HFFc6 (cell line): ENCODE data around the gene SLC30A10. TPM values are rescaled to one million over a fixed set of nuclear protein-coding genes. Genes with fewer than 3 reads are reported as not detected.
"Not testable (repeated sequence)": the region's sequence is repeated elsewhere in the genome, so short reads cannot be mapped to it uniquely, and the experiment has no call there.

Source experiments
- DNase-seq: peaks from one replicate; pipeline ENCODE4 v3.0.0-alpha.2; 2018
- H3K27ac Mint-ChIP-seq: 2 replicates; pipeline ENCODE4 v1.8.0; 2020; ENCODE audit warnings: mild to moderate bottlenecking, mixed read lengths
- H3K27me3 Mint-ChIP-seq: 2 replicates; pipeline ENCODE4 v1.8.0; 2021; ENCODE audit warnings: mild to moderate bottlenecking, moderate library complexity, mixed read lengths; ENCODE audit not compliant: insufficient read depth
- H3K36me3 Mint-ChIP-seq: 2 replicates; pipeline ENCODE4 v1.8.0; 2021; ENCODE audit warnings: low read depth, mixed read lengths
- H3K4me1 Mint-ChIP-seq: 2 replicates; pipeline ENCODE4 v1.8.0; 2020; ENCODE audit warnings: low read depth, mixed read lengths
- H3K4me3 Mint-ChIP-seq: 2 replicates; pipeline ENCODE4 v1.8.0; 2020; ENCODE audit warnings: mild to moderate bottlenecking, moderate library complexity, mixed read lengths
- H3K9me3 Mint-ChIP-seq: 2 replicates; pipeline ENCODE4 v1.8.0; 2020; ENCODE audit warnings: mild to moderate bottlenecking, mixed read lengths
- total RNA-seq, 6 experiments: library from RNA; stranded (reverse); fragmentation: NEBNext Ultra II Directional; extraction: Animal tissue kit (Norgen Biotek cat#: 25700); gene quantifications; 2 replicates in 1 of 6; 3 replicates in 5 of 6; pipeline ENCODE4 v1.2.3, GENCODE V29; 2021
- TF ChIP-seq, protein P1 (sequence below): fragments of 200-600 bp; sonication (generic); IDR thresholded peaks from 2 replicates; pipeline ENCODE4 v1.5.0; 2021; ENCODE audit warnings: antibody characterized with exemption, mild to moderate bottlenecking

Gene SLC30A10
- total RNA-seq, 6 experiments from 2014 or later, result not detected

DNA sequence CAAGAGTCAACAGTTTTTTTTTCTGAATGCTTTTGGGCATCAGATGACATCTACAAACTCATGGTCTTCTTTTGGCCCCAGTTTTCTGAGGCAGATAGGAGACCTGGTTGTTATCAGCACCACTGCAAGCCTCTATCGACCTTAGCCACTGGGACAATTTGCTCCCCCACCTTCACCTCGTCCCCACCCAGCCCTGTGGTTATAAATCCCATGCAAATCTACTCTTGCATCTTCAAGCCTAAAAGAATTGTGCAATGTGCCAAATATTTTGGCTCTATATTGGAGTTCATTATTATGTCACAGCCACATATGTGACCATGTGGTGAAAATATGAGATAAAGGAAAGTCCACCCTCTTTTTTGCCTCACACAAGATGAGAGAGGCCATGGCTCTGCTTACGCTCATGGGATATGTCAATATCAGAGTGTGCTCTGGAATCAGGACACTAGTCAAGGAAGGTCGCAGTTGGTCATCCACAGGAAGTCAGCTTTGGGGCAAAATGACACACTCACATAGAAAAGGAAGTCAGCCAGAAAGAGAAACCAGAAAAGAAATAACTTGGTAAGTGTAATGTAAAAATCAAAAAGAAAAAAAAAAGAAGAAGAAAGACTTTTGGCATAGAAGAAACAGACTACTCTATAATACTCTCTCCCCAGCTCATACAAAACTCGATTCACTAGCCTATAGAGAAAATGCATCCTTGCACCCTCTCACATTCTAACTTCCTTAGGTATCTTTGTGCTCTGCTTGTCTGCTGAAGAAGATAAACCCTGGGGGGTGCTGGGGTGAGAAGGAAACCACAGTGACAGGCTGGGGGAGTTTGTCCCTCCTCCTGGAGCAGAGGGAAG is 21.2 kb downstream of the SLC30A10 start:
- TF ChIP-seq, protein P1, sequence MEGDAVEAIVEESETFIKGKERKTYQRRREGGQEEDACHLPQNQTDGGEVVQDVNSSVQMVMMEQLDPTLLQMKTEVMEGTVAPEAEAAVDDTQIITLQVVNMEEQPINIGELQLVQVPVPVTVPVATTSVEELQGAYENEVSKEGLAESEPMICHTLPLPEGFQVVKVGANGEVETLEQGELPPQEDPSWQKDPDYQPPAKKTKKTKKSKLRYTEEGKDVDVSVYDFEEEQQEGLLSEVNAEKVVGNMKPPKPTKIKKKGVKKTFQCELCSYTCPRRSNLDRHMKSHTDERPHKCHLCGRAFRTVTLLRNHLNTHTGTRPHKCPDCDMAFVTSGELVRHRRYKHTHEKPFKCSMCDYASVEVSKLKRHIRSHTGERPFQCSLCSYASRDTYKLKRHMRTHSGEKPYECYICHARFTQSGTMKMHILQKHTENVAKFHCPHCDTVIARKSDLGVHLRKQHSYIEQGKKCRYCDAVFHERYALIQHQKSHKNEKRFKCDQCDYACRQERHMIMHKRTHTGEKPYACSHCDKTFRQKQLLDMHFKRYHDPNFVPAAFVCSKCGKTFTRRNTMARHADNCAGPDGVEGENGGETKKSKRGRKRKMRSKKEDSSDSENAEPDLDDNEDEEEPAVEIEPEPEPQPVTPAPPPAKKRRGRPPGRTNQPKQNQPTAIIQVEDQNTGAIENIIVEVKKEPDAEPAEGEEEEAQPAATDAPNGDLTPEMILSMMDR, result no peak
- peaks cover 13% of the 10 kb centered on the region for H3K9me3 Mint-ChIP-seq
- DNase-seq, result no peak

GRCh38 chr1:219906565-219906923 is 21.8 kb downstream of the SLC30A10 start:
- H3K4me3 Mint-ChIP-seq, H3K27ac Mint-ChIP-seq, H3K4me1 Mint-ChIP-seq, H3K36me3 Mint-ChIP-seq, H3K27me3 Mint-ChIP-seq, DNase-seq: not testable (repeated sequence)
- peaks cover 13% of the 10 kb centered on the region for H3K9me3 Mint-ChIP-seq

More for the DNA sequence above, 21.2 kb downstream of the SLC30A10 start:
- H3K27ac Mint-ChIP-seq, result no peak overlapping the region
- no peak overlapping the region for H3K4me3 Mint-ChIP-seq
- no peaks in the 10 kb centered on the region for H3K27me3 Mint-ChIP-seq
- H3K4me1 Mint-ChIP-seq, result no peaks in the 10 kb centered on the region
- no peaks in the 10 kb centered on the region for H3K36me3 Mint-ChIP-seq

GRCh38 chr1:219905524-219905923 is 22.8 kb downstream of the SLC30A10 start:
- Mint-ChIP-seq H3K27ac (no peak overlapping the region), H3K9me3 (peaks cover 16% of the 10 kb centered on the region), H3K4me1 (no peaks in the 10 kb centered on the region), H3K36me3 (no peaks in the 10 kb centered on the region), H3K27me3 (no peaks in the 10 kb centered on the region), H3K4me3 (no peak overlapping the region)
- TF ChIP-seq, protein P1, result no peak
- DNase-seq, result no peak

- Mint-ChIP-seq H3K27ac (no peak overlapping the region), H3K4me1 (no peaks in the 10 kb centered on the region)
Measured at GRCh38 chr1:219904934-219905333, 23.4 kb downstream of the SLC30A10 start.

DNA sequence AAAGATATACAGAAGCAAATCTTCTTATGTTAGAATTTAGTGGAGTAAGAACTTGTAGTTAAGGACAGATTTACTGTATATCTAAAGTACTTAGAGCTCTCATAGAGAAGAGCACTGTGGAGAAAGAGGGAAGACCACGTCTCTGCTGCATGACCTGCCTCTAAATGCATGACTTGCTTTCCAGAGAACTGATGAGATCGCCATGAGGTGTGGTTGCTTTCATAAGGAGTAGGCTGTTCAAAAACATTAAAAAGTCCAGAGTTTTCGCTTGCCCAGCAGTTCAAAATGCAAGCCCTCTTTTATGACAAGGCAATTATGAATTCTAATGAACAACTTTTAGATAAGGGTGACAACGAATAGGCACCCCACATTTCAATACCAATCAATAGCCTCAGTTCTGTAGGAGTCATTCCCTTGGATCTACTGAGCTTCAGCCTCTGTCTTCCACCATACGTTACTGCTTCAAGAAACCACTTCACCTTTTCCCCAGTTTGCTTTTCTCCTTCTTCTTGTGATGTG is 24.9 kb downstream of the SLC30A10 start:
- H3K27me3 Mint-ChIP-seq, result no peaks in the 10 kb centered on the region
- TF ChIP-seq, protein P1, result no peak
- no peak for DNase-seq
- H3K4me3 Mint-ChIP-seq, result no peak overlapping the region
- no peaks in the 10 kb centered on the region for H3K4me1 Mint-ChIP-seq
- no peak overlapping the region for H3K27ac Mint-ChIP-seq
- H3K36me3 Mint-ChIP-seq, result no peaks in the 10 kb centered on the region
- H3K9me3 Mint-ChIP-seq, result peaks cover 22% of the 10 kb centered on the region

More at GRCh38 chr1:219904934-219905333, 23.4 kb downstream of the SLC30A10 start:
- H3K36me3 Mint-ChIP-seq, result no peaks in the 10 kb centered on the region
- no peak for DNase-seq
- TF ChIP-seq, protein P1, result no peak
- H3K27me3 Mint-ChIP-seq, result no peaks in the 10 kb centered on the region
- peaks cover 16% of the 10 kb centered on the region for H3K9me3 Mint-ChIP-seq
- H3K4me3 Mint-ChIP-seq, result no peak overlapping the region

DNA sequence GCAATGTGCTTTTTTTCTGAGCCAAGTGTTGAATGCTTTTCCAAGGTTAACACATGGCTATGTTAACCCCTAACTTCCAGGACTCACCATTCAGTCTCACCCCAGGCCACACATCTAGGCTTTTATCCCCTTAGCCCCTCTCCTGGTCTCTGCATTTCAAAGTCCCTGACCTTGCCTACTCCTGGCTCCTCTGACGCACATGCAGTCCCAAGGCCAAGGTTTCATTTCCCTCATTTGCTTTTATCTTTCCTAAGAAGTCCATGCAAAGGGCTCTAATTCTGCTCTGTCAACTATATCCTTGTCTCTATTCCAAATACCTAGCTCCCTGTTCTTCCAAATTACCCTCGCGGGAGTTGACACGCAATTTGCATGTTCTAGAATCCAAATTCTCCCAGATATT is 25.4 kb downstream of the SLC30A10 start:
- Mint-ChIP-seq H3K4me1 (no peaks in the 10 kb centered on the region), H3K27me3 (no peaks in the 10 kb centered on the region), H3K9me3 (peaks cover 24% of the 10 kb centered on the region), H3K27ac (no peak overlapping the region), H3K4me3 (no peak overlapping the region), H3K36me3 (no peaks in the 10 kb centered on the region)
- DNase-seq, result no peak
- TF ChIP-seq, protein P1, result no peak
